Suprapubic skin (tissue), 4 donors: ENCODE data around the gene DAB1. TPM values are rescaled to one million over a fixed set of nuclear protein-coding genes. Genes with fewer than 3 reads are reported as not detected.

Experiments used
- DNase-seq, 2 donors: peaks; one replicate each; pipeline ENCODE4 v3.0.0-alpha.2; 2019; ENCODE audit warnings: low spot score in 2 of 2
- H3K27ac ChIP-seq: fragments of 200-600 bp; sonication (generic); one replicate; pipeline ENCODE4 v1.5.1; 2019
- H3K27me3 ChIP-seq: fragments of 200-600 bp; sonication (generic); one replicate; pipeline ENCODE4 v1.5.1; 2019
- H3K36me3 ChIP-seq: fragments of 200-600 bp; sonication (generic); one replicate; pipeline ENCODE4 v1.5.1; 2019
- H3K4me1 ChIP-seq: fragments of 200-600 bp; sonication (generic); one replicate; pipeline ENCODE4 v1.5.1; 2019
- H3K4me3 ChIP-seq: fragments of 200-600 bp; sonication (generic); one replicate; pipeline ENCODE4 v1.5.1; 2019; ENCODE audit warnings: mild to moderate bottlenecking
- H3K9me3 ChIP-seq: fragments of 200-600 bp; sonication (generic); one replicate; pipeline ENCODE4 v1.5.1; 2019
- EP300 ChIP-seq: sonication (generic); formaldehyde crosslinking; IDR thresholded peaks from one replicate; pipeline ENCODE4 v1.6.1; 2017; ENCODE audit warnings: antibody characterized with exemption
- POLR2A ChIP-seq, 2 donors: fragments of 450-650 bp; IDR thresholded peaks; one replicate each; pipeline ENCODE4 v1.6.1; 2017; ENCODE audit warnings: antibody characterized with exemption in 2 of 2, mild to moderate bottlenecking in 2 of 2, moderate library complexity in 2 of 2
- POLR2AphosphoS5 ChIP-seq, 3 donors: sonication (generic); formaldehyde crosslinking; IDR thresholded peaks; one replicate each; pipeline ENCODE4 v1.6.1; 2017; ENCODE audit warnings: antibody characterized with exemption in 3 of 3
- WGBS: methylation state at CpG from one replicate; pipeline ENCODE4 v1.1.5; 2018; 5-methylcytosine and 5-hydroxymethylcytosine counted together
- total RNA-seq, 4 donors: library from RNA; depleted of rRNA; stranded (reverse); fragments of >200 nt; gene quantifications; one replicate each; pipeline ENCODE4 v1.1.0, GENCODE V29; 2016
- TF ChIP-seq, protein P1 (sequence below), 2 donors: fragments of 200-600 bp in 1 of 2; fragments of 450-650 bp in 1 of 2; sonication (generic) in 1 of 2; IDR thresholded peaks; one replicate each; pipeline ENCODE4 v1.5.1; 2016 to 2019; ENCODE audit warnings: antibody characterized with exemption in 2 of 2, mild to moderate bottlenecking in 1 of 2, moderate library complexity in 1 of 2

Gene DAB1
- total RNA-seq, 4 donors from 2014 or later: 0.17 to 1.0 (median 0.30) TPM

DNA sequence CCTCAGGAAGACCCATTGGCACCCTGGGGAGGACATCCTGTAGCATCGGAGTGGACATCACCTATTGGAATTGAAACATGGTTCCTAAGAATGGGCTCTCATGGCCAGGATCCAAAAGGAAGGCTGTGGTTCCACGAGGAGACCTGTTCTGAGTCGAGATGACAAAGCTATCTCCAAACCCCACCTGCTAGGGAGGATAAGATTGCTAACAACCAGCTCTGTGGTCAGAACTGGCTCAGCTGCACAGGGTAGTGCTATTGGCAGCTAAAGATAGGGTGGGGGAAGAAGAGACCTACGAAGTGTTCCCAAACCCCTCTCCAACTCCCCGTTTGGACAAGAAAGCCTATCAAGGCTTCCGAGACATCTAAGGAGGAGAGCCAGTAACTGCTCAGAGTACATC is 440.4 kb downstream of the DAB1 start:
- no peaks in the 10 kb centered on the region for H3K4me1 ChIP-seq
- H3K4me3 ChIP-seq: no peak overlapping the region
- 72% methylated on average over 6 of the region's 6 CpGs for WGBS
- H3K9me3 ChIP-seq: no peaks in the 10 kb centered on the region
- H3K27ac ChIP-seq: no peak overlapping the region
- no peak for TF ChIP-seq POLR2AphosphoS5 (IDR thresholded peaks at IDR 0.05)
- TF ChIP-seq, protein P1, sequence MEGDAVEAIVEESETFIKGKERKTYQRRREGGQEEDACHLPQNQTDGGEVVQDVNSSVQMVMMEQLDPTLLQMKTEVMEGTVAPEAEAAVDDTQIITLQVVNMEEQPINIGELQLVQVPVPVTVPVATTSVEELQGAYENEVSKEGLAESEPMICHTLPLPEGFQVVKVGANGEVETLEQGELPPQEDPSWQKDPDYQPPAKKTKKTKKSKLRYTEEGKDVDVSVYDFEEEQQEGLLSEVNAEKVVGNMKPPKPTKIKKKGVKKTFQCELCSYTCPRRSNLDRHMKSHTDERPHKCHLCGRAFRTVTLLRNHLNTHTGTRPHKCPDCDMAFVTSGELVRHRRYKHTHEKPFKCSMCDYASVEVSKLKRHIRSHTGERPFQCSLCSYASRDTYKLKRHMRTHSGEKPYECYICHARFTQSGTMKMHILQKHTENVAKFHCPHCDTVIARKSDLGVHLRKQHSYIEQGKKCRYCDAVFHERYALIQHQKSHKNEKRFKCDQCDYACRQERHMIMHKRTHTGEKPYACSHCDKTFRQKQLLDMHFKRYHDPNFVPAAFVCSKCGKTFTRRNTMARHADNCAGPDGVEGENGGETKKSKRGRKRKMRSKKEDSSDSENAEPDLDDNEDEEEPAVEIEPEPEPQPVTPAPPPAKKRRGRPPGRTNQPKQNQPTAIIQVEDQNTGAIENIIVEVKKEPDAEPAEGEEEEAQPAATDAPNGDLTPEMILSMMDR (IDR thresholded peaks at IDR 0.05): no peak
- TF ChIP-seq POLR2A (IDR thresholded peaks at IDR 0.05): no peak
- no peak for TF ChIP-seq EP300
- DNase-seq: no peak
- H3K36me3 ChIP-seq: no peaks in the 10 kb centered on the region
- H3K27me3 ChIP-seq: peaks cover 8% of the 10 kb centered on the region

DNA sequence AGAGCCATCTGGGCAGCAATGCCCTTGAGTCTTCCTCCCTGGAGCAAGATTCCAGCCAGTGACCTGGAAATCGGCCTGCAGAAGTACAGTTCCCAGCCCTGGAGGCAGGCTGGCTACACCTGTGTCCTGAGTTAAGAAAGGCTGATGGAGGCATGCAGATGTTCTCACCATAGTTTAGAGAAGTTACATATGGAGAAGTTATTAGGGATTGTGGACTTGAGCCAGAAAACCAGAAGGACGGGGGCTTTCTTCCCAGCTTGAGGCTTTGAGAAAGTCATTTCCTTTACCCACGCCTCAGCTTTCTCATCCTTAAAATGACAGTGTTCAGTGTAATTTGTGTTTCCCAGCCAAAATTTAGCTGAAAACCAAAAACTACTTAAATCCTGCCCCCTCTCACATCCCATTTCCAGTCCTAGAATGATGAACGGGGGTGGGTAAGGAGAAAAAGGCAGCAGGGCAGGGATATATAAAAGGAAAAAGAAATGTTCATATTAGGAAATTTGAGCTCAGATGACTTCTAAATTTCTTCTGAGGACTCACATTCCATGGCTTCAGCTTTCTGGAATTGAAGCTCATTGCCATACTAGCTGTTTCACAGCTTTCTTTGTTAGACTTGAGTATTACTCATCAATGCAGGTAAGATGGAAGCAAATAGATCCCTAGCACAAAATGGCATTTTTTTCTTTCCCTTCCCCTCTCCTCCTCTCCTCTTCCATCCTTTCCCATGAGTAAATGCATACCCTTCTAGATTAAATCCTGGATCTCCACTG is 443.7 kb downstream of the DAB1 start:
- H3K27me3 ChIP-seq: peaks cover 8% of the 10 kb centered on the region
- no peaks in the 10 kb centered on the region for H3K9me3 ChIP-seq
- TF ChIP-seq POLR2AphosphoS5 (IDR thresholded peaks at IDR 0.05) (no peak), EP300 (no peak), POLR2A (IDR thresholded peaks at IDR 0.05) (no peak)
- TF ChIP-seq, protein P1 (IDR thresholded peaks at IDR 0.05): no peak
- no peaks in the 10 kb centered on the region for H3K36me3 ChIP-seq
- no peak overlapping the region for H3K27ac ChIP-seq
- no peaks in the 10 kb centered on the region for H3K4me1 ChIP-seq
- no peak for DNase-seq
- 47% methylated on average over 4 of the region's 4 CpGs for WGBS
- H3K4me3 ChIP-seq: no peak overlapping the region

DNA sequence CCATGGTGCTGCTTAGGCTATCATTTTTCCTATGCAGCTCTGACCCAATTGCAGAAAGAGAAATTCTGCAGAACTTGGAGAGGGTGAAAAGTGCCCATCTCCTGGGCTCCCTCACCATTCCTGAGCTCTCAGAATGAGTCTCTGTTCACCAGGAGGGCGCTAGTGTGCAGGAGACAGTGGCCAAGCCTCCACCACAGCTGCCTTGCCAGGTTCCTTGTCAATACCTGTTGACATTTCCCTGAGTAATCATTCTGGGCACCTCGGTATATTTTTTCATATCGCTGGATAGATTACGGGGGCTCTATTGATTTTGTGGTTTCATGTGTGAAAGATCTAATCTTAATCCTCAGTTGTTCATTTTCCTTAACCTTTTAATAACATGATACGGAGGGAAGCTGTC is 445.0 kb downstream of the DAB1 start:
- no peak overlapping the region for H3K27ac ChIP-seq
- DNase-seq: no peak
- no peak for TF ChIP-seq EP300
- TF ChIP-seq POLR2A (IDR thresholded peaks at IDR 0.05): no peak
- TF ChIP-seq POLR2AphosphoS5 (IDR thresholded peaks at IDR 0.05): no peak
- TF ChIP-seq, protein P1 (IDR thresholded peaks at IDR 0.05): no peak
- no peaks in the 10 kb centered on the region for H3K9me3 ChIP-seq
- no peaks in the 10 kb centered on the region for H3K36me3 ChIP-seq
- H3K4me1 ChIP-seq: no peaks in the 10 kb centered on the region
- H3K4me3 ChIP-seq: no peak overlapping the region
- WGBS: 78% methylated on average over 5 of the region's 5 CpGs
- peaks cover 5% of the 10 kb centered on the region for H3K27me3 ChIP-seq

DNA sequence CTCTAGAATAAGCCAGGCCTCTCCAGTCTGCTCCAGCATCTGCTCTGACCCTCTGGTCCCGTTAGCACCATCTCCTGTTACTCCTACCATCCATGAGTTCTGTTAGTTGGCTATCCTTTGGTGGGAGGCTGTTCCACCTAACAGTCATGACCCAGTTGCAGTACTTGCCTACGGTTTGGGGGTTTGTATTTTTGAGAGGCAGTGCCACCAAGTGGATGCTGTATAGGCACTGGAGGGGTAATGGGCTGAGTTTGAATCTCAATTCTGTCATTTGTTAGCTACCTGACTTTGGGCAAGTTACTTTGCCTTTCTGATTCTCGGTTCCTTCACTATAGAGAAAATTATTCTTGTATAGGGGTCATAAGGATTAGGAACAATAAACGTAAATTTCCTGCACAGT is 445.9 kb downstream of the DAB1 start:
- WGBS: 75% methylated on average over 4 of the region's 4 CpGs

DNA sequence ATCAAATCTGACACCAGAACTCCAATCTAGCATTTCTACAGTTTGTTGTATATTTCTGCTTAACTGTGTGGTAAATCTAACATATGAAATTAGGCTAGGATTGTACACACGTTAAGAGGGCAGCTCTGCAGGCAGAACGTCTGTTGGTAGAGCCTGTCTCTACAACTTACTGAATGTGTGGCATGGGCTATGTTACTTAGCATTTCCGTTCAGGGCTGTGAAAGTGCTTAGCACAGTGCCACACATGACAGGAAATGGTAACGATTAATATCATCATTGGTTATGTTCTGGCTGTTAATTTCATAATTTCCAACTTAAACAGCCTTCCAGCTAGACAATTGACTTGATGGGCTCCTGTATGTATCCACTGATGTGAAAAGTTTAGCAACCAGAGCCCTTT is 448.4 kb downstream of the DAB1 start:
- Histone ChIP-seq H3K4me3 (no peak overlapping the region), H3K27ac (no peak overlapping the region), H3K9me3 (no peaks in the 10 kb centered on the region), H3K36me3 (no peaks in the 10 kb centered on the region), H3K4me1 (no peaks in the 10 kb centered on the region), H3K27me3 (no peaks in the 10 kb centered on the region)
- 81% methylated on average over 4 of the region's 4 CpGs for WGBS
- no peak for DNase-seq
- TF ChIP-seq, protein P1 (IDR thresholded peaks at IDR 0.05): no peak
- no peak for TF ChIP-seq POLR2AphosphoS5 (IDR thresholded peaks at IDR 0.05)
- no peak for TF ChIP-seq EP300
- TF ChIP-seq POLR2A (IDR thresholded peaks at IDR 0.05): no peak

More for the DNA sequence above, 445.9 kb downstream of the DAB1 start:
- Histone ChIP-seq H3K27me3 (peaks cover 5% of the 10 kb centered on the region), H3K9me3 (no peaks in the 10 kb centered on the region), H3K4me1 (no peaks in the 10 kb centered on the region), H3K4me3 (no peak overlapping the region), H3K27ac (no peak overlapping the region), H3K36me3 (no peaks in the 10 kb centered on the region)
- DNase-seq: no peak
- TF ChIP-seq POLR2A (IDR thresholded peaks at IDR 0.05) (no peak), POLR2AphosphoS5 (IDR thresholded peaks at IDR 0.05) (no peak), EP300 (no peak)
- TF ChIP-seq, protein P1 (IDR thresholded peaks at IDR 0.05): no peak
